ENCODE results near the gene TMEM254.
A peak's percentile ranks its signal among the peaks of the same experiment; 100 is the strongest.

TMEM254 gene

DNA sequence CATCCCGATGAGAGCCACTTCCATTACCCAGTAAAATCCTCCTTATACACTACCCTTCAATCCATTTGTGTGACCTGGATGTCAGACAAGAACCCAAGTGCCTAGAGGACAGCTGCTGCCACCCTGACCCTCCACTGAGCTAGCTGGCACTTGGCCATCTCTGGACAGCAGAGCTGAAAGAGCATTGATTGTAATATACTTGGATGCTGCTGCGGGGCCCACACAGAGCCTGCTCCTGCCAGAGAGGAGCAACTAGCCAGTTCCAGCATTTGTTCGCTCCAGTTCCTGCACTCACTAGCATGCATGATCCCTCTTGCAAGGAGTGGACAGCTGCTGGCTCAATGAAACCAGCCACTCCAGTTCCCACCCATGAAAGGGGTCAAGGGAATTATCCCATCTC, 8.4 kb upstream of the TMEM254 start:
- no peak overlapping the region for H3K4me2 ChIP-seq (ENCODE audit: low read length)
- H2AFZ ChIP-seq (ENCODE audit: low read depth, low read length): no peak overlapping the region
- no peaks in the 10 kb centered on the region for H4K20me1 ChIP-seq (ENCODE audit: insufficient read depth, low read length)
- no peak overlapping the region for H3K4me3 ChIP-seq (ENCODE audit: low read length)
- no peaks in the 10 kb centered on the region for H3K9me3 ChIP-seq (ENCODE audit: insufficient read depth, low read length)
- no peak for TF ChIP-seq EZH2phosphoT487 (IDR thresholded peaks at IDR 0.05; ENCODE audit: low read depth)
- TF ChIP-seq, protein P1, sequence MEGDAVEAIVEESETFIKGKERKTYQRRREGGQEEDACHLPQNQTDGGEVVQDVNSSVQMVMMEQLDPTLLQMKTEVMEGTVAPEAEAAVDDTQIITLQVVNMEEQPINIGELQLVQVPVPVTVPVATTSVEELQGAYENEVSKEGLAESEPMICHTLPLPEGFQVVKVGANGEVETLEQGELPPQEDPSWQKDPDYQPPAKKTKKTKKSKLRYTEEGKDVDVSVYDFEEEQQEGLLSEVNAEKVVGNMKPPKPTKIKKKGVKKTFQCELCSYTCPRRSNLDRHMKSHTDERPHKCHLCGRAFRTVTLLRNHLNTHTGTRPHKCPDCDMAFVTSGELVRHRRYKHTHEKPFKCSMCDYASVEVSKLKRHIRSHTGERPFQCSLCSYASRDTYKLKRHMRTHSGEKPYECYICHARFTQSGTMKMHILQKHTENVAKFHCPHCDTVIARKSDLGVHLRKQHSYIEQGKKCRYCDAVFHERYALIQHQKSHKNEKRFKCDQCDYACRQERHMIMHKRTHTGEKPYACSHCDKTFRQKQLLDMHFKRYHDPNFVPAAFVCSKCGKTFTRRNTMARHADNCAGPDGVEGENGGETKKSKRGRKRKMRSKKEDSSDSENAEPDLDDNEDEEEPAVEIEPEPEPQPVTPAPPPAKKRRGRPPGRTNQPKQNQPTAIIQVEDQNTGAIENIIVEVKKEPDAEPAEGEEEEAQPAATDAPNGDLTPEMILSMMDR (IDR thresholded peaks at IDR 0.05; ENCODE audit: low read depth, low read length): no peak
- no peaks in the 10 kb centered on the region for H3K27me3 ChIP-seq (ENCODE audit: low read depth, low read length)
- H3K36me3 ChIP-seq (replicated peaks; ENCODE audit: low read depth, low read length): no peaks in the 10 kb centered on the region
- H3K4me1 ChIP-seq (ENCODE audit: low read length): no peaks in the 10 kb centered on the region
- H3K27ac ChIP-seq (ENCODE audit: low read length): no peak overlapping the region
- H3K9ac ChIP-seq (ENCODE audit: low read length): no peak overlapping the region
- no peaks in the 10 kb centered on the region for H3K79me2 ChIP-seq (ENCODE audit: low read length)

DNA sequence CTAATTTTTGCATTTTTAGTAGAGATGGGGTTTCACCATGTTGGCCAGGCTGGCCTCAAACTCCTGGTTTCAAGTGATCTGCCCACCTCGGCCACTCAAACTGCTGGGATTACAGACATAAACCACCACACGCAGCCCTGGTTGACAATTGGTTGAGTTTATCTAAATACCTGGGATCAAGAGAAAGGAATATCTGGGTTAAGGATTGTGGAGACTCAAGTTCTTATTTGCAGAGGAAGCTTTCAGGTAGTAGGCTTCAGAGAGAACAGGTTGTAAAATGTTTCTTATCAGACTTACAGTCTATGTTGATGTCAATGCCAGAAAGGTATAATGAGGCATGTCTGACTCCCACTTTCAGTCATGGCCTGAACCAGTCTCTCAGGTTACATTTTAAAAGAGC, 5.9 kb upstream of the TMEM254 start:
- no peaks in the 10 kb centered on the region for H3K9me3 ChIP-seq (ENCODE audit: insufficient read depth, low read length)
- H3K4me2 ChIP-seq (ENCODE audit: low read length): no peak overlapping the region
- no peaks in the 10 kb centered on the region for H3K79me2 ChIP-seq (ENCODE audit: low read length)
- H3K27me3 ChIP-seq (ENCODE audit: low read depth, low read length): no peaks in the 10 kb centered on the region
- no peaks in the 10 kb centered on the region for H3K36me3 ChIP-seq (replicated peaks; ENCODE audit: low read depth, low read length)
- H3K9ac ChIP-seq (ENCODE audit: low read length): no peak overlapping the region
- H4K20me1 ChIP-seq (ENCODE audit: insufficient read depth, low read length): no peaks in the 10 kb centered on the region
- H3K4me3 ChIP-seq (ENCODE audit: low read length): no peak overlapping the region
- H2AFZ ChIP-seq (ENCODE audit: low read depth, low read length): no peak overlapping the region
- TF ChIP-seq, protein P1 (IDR thresholded peaks at IDR 0.05; ENCODE audit: low read depth, low read length): no peak
- no peak for TF ChIP-seq EZH2phosphoT487 (IDR thresholded peaks at IDR 0.05; ENCODE audit: low read depth)
- H3K4me1 ChIP-seq (ENCODE audit: low read length): no peaks in the 10 kb centered on the region
- H3K27ac ChIP-seq (ENCODE audit: low read length): no peak overlapping the region

DNA sequence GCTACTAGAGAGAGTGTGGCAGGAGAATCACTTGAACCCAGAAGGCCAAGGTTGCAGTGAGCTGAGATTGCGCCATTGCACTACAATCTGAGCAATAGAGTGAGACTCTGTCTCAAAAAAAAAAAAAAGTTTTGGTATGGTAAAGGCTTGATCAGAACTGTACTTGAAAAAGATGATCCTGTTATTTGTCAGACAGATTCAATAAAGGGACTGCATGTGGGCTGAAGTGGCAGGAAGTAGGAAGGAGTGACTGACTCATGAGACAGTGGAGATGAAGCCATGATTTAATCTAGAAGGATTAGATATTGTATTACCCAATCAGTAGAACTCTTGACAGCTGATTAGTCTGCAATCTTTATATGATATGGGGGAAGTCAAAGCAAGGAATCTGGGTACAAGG, 2.7 kb upstream of the TMEM254 start:
- TF ChIP-seq EZH2phosphoT487 (IDR thresholded peaks at IDR 0.05; ENCODE audit: low read depth): no peak
- TF ChIP-seq, protein P1 (IDR thresholded peaks at IDR 0.05; ENCODE audit: low read depth, low read length): no peak
- no peak overlapping the region for H2AFZ ChIP-seq (ENCODE audit: low read depth, low read length)
- no peaks in the 10 kb centered on the region for H3K27me3 ChIP-seq (ENCODE audit: low read depth, low read length)
- H3K4me1 ChIP-seq (ENCODE audit: low read length): peaks cover 6% of the 10 kb centered on the region
- no peaks in the 10 kb centered on the region for H3K36me3 ChIP-seq (replicated peaks; ENCODE audit: low read depth, low read length)
- H3K27ac ChIP-seq (ENCODE audit: low read length): no peak overlapping the region
- H3K79me2 ChIP-seq (ENCODE audit: low read length): no peaks in the 10 kb centered on the region; the same call in 1 of the 2 replicates
- no peak overlapping the region for H3K4me3 ChIP-seq (ENCODE audit: low read length)
- no peaks in the 10 kb centered on the region for H4K20me1 ChIP-seq (ENCODE audit: insufficient read depth, low read length)
- H3K9ac ChIP-seq (ENCODE audit: low read length): no peak overlapping the region
- no peak overlapping the region for H3K4me2 ChIP-seq (ENCODE audit: low read length)
- no peaks in the 10 kb centered on the region for H3K9me3 ChIP-seq (ENCODE audit: insufficient read depth, low read length)

DNA sequence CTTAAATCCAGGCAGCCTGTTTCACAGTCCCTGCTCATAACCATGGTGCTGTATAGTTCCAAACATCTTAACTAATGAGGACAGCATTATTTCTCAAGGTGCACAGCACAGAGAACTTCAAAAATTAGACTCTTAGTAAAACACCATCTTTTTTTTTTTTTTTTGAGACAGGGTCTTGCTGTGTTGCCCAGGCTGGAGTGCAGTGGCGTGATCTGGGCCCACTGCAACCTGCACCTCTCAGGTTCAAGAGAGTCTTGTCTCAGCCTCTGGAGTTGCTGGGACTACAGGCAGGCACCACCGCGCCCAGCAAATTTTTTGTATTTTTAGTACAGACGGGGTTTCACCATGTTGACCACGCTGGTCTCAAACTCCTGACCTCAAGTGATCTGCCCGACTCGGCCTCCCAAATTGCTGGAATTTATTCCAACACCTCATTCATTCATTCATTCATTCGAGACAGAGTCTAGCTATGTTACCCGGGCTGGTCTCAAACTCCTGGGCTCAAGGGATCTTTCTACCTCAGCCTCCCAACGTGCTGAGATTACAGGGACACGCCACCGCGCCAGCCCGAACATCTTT, 507 bp upstream of the TMEM254 start:
- H4K20me1 ChIP-seq (ENCODE audit: insufficient read depth, low read length): no peaks in the 10 kb centered on the region
- TF ChIP-seq, protein P1 (IDR thresholded peaks at IDR 0.05; ENCODE audit: low read depth, low read length): no peak
- TF ChIP-seq EZH2phosphoT487 (IDR thresholded peaks at IDR 0.05; ENCODE audit: low read depth): no peak
- H3K9ac ChIP-seq (ENCODE audit: low read length): peak overlapping the region; percentile 93
- no peaks in the 10 kb centered on the region for H3K9me3 ChIP-seq (ENCODE audit: insufficient read depth, low read length)
- no peaks in the 10 kb centered on the region; the same call in 1 of the 2 replicates for H3K79me2 ChIP-seq (ENCODE audit: low read length)
- peak overlapping the region; percentile 72; the same call in 1 of the 2 replicates for H3K27ac ChIP-seq (ENCODE audit: low read length)
- peak overlapping the region; percentile 98 for H3K4me3 ChIP-seq (ENCODE audit: low read length)
- H3K27me3 ChIP-seq (ENCODE audit: low read depth, low read length): no peaks in the 10 kb centered on the region
- peak overlapping the region; percentile 79 for H3K4me2 ChIP-seq (ENCODE audit: low read length)
- H3K4me1 ChIP-seq (ENCODE audit: low read length): peaks cover 6% of the 10 kb centered on the region
- H3K36me3 ChIP-seq (replicated peaks; ENCODE audit: low read depth, low read length): no peaks in the 10 kb centered on the region
- H2AFZ ChIP-seq (ENCODE audit: low read depth, low read length): peak overlapping the region; percentile 80
